ENCODE data around the gene TMEM39B. TPM values are rescaled to one million over a fixed set of nuclear protein-coding genes. Genes with fewer than 3 reads are reported as not detected.

Gene TMEM39B
- total and polyA plus RNA-seq, 2 donors (not counting 1 experiment from before 2014, with no cell fraction given) = 30.9 to 32.3 TPM

- ATAC-seq (ENCODE audit: low read depth) = no peak
- Histone ChIP-seq H4K20me1 (ENCODE audit: control insufficient read depth, insufficient read depth, low read length, poor library complexity, severe bottlenecking) (no peaks in the 10 kb centered on the region), H2AFZ (ENCODE audit: insufficient read depth, low read depth, low read length, poor library complexity, severe bottlenecking) (no peak overlapping the region), H3K79me2 (ENCODE audit: control insufficient read depth, insufficient read depth, low read length) (no peaks in the 10 kb centered on the region), H3K27me3 (replicated peaks in 1 of 4; ENCODE audit: control extremely low read depth in 1 of 4, control insufficient read depth in 3 of 4, insufficient read depth in 4 of 4, low read length in 3 of 4) (no peaks in the 10 kb centered on the region), H3K4me3 (ENCODE audit: control extremely low read depth in 1 of 5, extremely low read depth in 1 of 5, insufficient read depth in 1 of 5, low read depth in 2 of 5, low read length in 4 of 5) (no peak overlapping the region), H3K4me1 (ENCODE audit: control insufficient read depth in 2 of 2, insufficient read depth in 2 of 2, low read length in 2 of 2) (no peaks in the 10 kb centered on the region), H3K9ac (ENCODE audit: low read length) (no peak overlapping the region), H3K4me2 (replicated peaks; ENCODE audit: low read depth, low read length, poor library complexity, severe bottlenecking) (no peak overlapping the region), H3K27ac (ENCODE audit: low read length in 2 of 2) (no peak overlapping the region), H3K36me3 (replicated peaks in 1 of 2; ENCODE audit: control extremely low read depth in 1 of 2, control insufficient read depth in 1 of 2, extremely low read depth in 1 of 2, insufficient read depth in 2 of 2, low read length in 1 of 2) (peaks cover 3 to 72% of the 10 kb centered on the region in 2 experiments), H3K9me3 (ENCODE audit: control extremely low read depth in 1 of 3, control insufficient read depth in 2 of 3, insufficient read depth in 1 of 3, low read length in 2 of 3) (no peaks in the 10 kb centered on the region)
- H3K4me1 Mint-ChIP-seq = no peaks in the 10 kb centered on the region
- TF ChIP-seq EZH2 (IDR thresholded peaks at IDR 0.05; ENCODE audit: borderline replicate concordance, insufficient read depth, low read depth, low read length, poor library complexity, severe bottlenecking) (no peak), CTCF (IDR thresholded peaks at IDR 0.05) (no peak)
- no peaks in the 10 kb centered on the region for H3K9me3 Mint-ChIP-seq (ENCODE audit: insufficient read depth)
- intact Hi-C loops (cut with micrococcal nuclease) = no loop called here
- POLR2A ChIA-PET = no interaction called here
- no peak for DNase-seq
- H3K4me3 Mint-ChIP-seq = no peak overlapping the region
- H3K27me3 Mint-ChIP-seq = no peaks in the 10 kb centered on the region
- CTCF ChIA-PET = interaction anchor here (0.5 to 1.1 kb wide), 4 partner anchors 33 to 90 kb away, joined by 3 to 5 read pairs (median 3); partner anchors contain the start of gene KPNA6
- H3K27ac Mint-ChIP-seq = no peak overlapping the region
- no CpG with 5 or more reads among the region's 1 CpG for WGBS (ENCODE audit: insufficient coverage)
Observed at GRCh38 chr1:32056598-32056997, 16.1 kb upstream of the TMEM39B start.

- Histone ChIP-seq H3K4me1 (ENCODE audit: control insufficient read depth in 2 of 2, insufficient read depth in 2 of 2, low read length in 2 of 2) (no peaks in the 10 kb centered on the region), H2AFZ (ENCODE audit: insufficient read depth, low read depth, low read length, poor library complexity, severe bottlenecking) (no peak overlapping the region), H3K79me2 (ENCODE audit: control insufficient read depth, insufficient read depth, low read length) (no peaks in the 10 kb centered on the region), H3K9ac (ENCODE audit: low read length) (no peak overlapping the region), H3K4me3 (ENCODE audit: control extremely low read depth in 1 of 5, extremely low read depth in 1 of 5, insufficient read depth in 1 of 5, low read depth in 2 of 5, low read length in 4 of 5) (no peak overlapping the region), H3K36me3 (replicated peaks in 1 of 2; ENCODE audit: control extremely low read depth in 1 of 2, control insufficient read depth in 1 of 2, extremely low read depth in 1 of 2, insufficient read depth in 2 of 2, low read length in 1 of 2) (peaks cover 3 to 39% of the 10 kb centered on the region in 2 experiments), H4K20me1 (ENCODE audit: control insufficient read depth, insufficient read depth, low read length, poor library complexity, severe bottlenecking) (no peaks in the 10 kb centered on the region), H3K27ac (ENCODE audit: low read length in 2 of 2) (peak overlapping the region in 1 of 2 donors; percentile 31), H3K4me2 (replicated peaks; ENCODE audit: low read depth, low read length, poor library complexity, severe bottlenecking) (no peak overlapping the region), H3K9me3 (ENCODE audit: control extremely low read depth in 1 of 3, control insufficient read depth in 2 of 3, insufficient read depth in 1 of 3, low read length in 2 of 3) (no peaks in the 10 kb centered on the region), H3K27me3 (replicated peaks in 1 of 4; ENCODE audit: control extremely low read depth in 1 of 4, control insufficient read depth in 3 of 4, insufficient read depth in 4 of 4, low read length in 3 of 4) (no peaks in the 10 kb centered on the region)
- intact Hi-C loops (cut with micrococcal nuclease) = no loop called here
- DNase-seq = no peak
- H3K27me3 Mint-ChIP-seq = no peaks in the 10 kb centered on the region
- no peaks in the 10 kb centered on the region for H3K4me1 Mint-ChIP-seq
- H3K4me3 Mint-ChIP-seq = no peak overlapping the region
- no peak for ATAC-seq (ENCODE audit: low read depth)
- no peaks in the 10 kb centered on the region for H3K9me3 Mint-ChIP-seq (ENCODE audit: insufficient read depth)
- peak overlapping the region; percentile 41 for H3K27ac Mint-ChIP-seq
- no peak for TF ChIP-seq EZH2 (IDR thresholded peaks at IDR 0.05; ENCODE audit: borderline replicate concordance, insufficient read depth, low read depth, low read length, poor library complexity, severe bottlenecking)
- no peak for TF ChIP-seq CTCF (IDR thresholded peaks at IDR 0.05)
- CTCF ChIA-PET = interaction anchor here (1.0 to 2.8 kb wide), 3 partner anchors 15 to 396 kb away, joined by 4 to 9 read pairs (median 4); no protein-coding TSS in a partner anchor
- POLR2A ChIA-PET = no interaction called here
Observed at GRCh38 chr1:32060914-32061313, 11.8 kb upstream of the TMEM39B start.

All from B cell (primary cell).